Inferior parietal cortex (tissue), 1 donor: Measurements from ENCODE around the gene CREB5.

ENCODE experiments used
- DNase-seq: peaks from one replicate; pipeline ENCODE4 v3.0.0-alpha.2; 2016; ENCODE audit errors: extremely low spot score

Gene CREB5

DNA sequence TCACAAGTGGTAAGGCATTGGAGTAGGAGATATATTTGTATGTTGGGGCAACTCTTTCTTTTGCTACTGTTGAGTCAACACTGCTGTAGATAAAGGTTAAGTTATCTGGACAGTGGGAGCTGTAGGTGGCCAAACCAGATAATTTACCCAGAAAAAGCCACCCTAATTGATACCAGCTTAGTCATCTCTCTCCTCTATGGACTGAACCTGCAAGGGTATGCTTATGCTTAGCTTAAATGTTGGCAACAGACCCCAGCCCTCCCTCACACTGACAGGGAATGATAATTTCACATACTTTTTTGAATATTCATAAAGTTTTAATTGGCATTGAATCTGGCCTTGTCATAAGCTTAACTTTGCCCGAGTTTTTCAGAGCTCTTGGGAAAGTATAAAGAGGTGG lies 66.3 kb downstream of the CREB5 start:
- DNase-seq: no peak

DNA sequence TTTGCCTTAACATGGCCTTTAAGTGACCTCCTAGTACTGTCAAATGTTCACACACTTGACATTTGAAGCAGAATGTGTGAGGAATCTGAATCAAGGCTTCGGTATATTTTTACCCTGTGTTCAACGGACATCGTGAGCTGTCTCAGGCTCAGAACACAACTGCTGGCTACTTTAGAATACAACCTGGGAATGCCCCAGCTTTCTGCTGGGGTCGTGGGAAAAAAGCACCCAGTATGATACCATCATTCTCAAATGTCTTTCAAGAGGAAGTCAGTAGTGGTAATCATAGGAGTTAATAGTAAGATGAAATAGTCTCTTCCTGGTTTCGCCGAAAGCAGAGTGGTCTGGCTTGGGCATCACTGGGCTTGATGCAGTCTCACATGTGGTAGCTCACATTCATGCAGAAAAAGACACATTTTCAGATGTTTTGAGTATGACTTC lies 67.2 kb downstream of the CREB5 start:
- DNase-seq: no peak

- DNase-seq: no peak
Measured at GRCh38 chr7:28480595-28480994, 68.3 kb downstream of the CREB5 start.

DNA sequence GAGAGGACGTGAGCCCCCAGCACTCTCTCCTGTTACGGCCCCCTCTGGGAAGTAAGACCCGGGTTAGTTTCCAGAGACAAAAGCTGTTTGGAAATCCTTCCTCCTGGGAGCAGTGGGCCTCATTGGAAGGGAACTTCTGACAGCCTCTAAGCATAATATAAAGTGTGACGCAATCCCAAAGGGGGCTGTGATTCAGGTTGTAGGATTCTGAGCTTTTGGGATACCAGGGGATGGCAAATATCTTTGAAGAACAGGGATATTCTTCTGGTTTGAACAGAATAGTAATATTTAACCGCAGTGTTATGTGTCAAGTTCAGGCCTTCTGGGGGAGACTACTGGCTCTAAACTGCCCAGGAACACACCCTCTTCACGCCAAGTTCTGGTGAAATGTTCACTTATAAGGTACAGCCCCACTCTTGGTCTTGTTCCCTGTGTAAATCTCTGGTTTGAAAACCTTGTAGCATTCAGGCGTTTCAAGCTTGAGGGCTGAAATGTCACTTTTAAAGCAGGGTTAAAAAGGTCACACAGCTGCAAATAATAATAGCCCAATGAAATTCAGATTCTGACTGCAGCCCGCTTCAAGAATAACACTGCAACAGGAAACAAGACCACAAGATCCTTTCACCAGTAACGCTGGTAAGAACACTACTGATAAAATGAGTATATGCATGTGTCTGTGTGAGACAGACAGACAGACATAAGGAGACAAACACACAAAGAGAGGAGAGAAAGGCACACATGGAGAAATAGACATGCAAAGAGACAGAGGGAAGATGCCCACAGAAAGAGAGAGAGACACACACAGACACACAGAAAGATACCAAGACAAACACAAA lies 69.0 kb downstream of the CREB5 start:
- DNase-seq: no peak

DNA sequence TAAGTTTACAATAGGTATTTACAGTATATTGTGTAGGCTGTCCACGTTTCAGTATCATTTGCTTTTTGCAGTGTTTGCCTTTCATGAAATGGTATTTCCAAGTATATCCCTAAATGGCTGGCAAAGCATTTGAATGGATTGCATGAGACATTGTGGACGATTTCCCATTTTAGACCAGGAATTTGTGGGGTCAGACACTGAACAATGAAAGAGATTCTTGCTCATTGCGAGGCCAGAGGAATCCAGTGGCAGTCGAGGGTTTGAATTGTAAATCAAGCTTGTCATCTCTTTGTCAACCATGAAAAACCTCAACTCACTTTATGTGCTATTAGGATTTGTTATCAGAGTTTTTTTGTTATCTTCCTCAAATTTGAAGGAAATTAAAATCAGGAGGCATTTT lies 70.8 kb downstream of the CREB5 start:
- DNase-seq: no peak

DNA sequence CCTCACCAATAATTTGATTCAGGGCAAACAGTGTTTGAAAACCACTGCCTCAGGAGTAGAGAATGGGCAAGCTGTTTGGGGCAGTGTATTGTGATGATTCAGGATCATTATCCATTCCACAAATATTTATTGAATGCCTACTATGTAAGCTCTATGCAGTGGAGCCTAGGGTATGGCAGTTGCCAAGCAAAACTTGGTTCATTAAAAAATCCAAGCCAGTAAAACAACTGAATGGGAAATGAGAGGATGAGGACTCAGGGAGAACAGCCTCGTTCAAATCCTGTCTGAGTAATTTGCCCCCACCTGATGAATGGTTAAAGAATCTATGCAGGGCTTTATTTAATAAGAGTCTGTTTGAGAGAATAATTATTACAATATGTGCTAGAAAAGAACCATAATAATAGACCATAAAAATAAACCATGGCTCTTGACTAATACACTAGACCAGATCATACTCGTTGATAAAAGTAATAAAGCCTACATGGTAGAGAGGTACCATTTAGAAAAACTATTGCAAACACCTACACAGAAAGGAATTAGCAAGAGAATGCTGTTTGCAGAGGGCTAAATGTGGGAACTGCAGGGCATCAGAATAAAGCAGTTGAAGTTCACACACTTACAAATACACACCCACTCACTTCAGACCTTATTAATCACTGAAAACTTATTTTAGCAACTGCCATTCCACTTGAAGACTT lies 71.7 kb downstream of the CREB5 start:
- no peak for DNase-seq

- DNase-seq: no peak
Measured at GRCh38 chr7:28484606-28484935, 72.3 kb downstream of the CREB5 start.

GRCh38 chr7:28487487-28487886 lies 75.2 kb downstream of the CREB5 start:
- no peak for DNase-seq

DNA sequence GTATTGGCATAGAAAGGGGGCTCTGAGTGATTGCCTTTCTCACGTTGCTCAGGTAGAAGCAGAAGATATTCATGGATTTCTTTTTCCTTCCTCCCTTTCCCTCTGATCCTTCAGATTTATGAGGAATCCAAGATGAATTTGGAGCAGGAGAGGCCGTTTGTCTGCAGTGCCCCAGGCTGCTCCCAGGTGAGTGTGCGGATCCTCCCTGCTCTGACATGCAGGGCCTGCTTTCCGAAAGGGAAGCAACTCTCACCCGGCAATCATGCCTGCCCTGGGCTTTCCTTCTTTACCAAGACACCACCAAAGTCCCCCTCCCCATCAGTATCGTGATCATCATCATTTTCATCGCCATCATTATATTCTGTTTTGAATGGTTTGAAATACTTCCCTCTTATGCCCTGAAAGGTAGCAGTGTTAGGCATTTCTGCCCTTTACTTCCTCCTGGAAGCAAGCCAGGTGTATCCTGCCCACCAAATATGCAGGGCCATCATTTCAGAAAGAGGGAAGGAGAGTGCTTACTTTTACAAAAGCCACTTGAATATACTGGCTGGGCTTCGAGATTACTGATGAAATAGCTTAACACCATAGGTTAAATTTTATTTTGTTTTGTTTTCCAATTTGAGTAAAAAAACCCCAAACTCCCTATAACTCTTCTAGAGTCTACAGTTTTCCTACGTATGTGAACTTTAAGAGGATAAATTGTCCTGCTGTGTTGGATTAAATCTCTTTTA lies 75.9 kb downstream of the CREB5 start:
- DNase-seq: no peak

DNA sequence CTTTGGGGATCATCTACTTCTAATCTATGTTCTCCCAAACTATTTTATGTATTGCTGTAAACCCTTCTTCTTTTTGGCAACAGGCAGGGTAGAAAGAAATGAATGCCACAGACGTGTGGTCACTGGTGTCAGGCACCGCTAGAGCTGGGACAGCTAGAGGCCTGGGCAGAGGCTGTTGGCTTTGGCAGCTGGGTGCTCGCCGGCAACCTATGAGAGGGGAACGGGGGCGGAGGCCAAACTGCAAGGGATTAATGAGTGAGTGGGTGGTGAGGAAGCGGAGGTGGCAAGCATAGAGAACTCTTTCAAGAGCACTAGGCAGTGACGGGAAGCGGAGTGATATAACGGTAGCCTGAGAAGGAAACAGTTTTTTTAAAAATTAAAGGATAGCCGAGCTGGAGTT lies 78.5 kb downstream of the CREB5 start:
- DNase-seq: no peak

DNA sequence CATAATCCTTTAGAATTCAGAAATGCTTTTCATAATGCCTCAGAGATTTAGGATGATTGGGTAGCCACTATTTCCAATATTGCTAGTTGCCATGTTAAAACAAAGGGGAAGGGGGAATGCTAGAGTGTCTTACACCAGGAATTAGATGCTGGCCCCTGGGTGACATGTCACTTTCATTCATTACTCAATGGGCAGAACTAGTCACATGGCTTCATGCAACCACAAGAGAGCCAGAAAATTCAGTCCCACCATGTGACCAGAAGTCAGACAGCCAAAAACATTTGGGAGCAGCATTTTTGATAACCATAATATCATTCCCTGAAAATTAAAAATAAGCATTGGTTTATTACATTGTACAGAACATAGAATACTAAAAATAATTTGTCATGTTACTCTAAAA lies 81.2 kb downstream of the CREB5 start:
- DNase-seq: no peak

GRCh38 chr7:28497009-28497408 lies 84.7 kb downstream of the CREB5 start:
- no peak for DNase-seq

GRCh38 chr7:28498636-28499035 lies 86.3 kb downstream of the CREB5 start:
- DNase-seq: no peak

- no peak for DNase-seq
Measured at GRCh38 chr7:28500138-28500537, 87.8 kb downstream of the CREB5 start.

- no peak for DNase-seq
Measured at GRCh38 chr7:28502408-28502807, 90.1 kb downstream of the CREB5 start.

- DNase-seq: no peak
Measured at GRCh38 chr7:28503396-28503795, 91.1 kb downstream of the CREB5 start.

DNA sequence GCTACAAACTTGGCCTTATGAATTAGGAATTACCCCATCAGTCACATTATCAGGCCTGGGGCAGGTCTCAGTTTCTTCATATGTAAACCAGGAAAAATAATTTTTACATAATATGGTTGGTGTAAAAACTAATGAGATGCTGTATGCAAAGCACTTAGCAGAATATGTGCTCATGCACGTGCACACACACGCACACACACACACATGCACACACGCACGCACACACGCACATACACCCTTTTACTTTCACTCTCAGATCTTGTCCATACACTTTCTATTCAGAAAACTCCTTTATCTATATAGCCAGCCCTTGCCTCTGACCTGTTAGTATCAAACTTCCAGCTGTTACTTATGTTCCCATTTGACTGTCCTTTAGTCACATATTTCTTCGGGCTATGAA lies 92.7 kb downstream of the CREB5 start:
- DNase-seq: no peak

- DNase-seq: no peak
Measured at GRCh38 chr7:28505867-28506266, 93.5 kb downstream of the CREB5 start.

GRCh38 chr7:28507525-28508282 lies 95.4 kb downstream of the CREB5 start:
- DNase-seq: no peak

DNA sequence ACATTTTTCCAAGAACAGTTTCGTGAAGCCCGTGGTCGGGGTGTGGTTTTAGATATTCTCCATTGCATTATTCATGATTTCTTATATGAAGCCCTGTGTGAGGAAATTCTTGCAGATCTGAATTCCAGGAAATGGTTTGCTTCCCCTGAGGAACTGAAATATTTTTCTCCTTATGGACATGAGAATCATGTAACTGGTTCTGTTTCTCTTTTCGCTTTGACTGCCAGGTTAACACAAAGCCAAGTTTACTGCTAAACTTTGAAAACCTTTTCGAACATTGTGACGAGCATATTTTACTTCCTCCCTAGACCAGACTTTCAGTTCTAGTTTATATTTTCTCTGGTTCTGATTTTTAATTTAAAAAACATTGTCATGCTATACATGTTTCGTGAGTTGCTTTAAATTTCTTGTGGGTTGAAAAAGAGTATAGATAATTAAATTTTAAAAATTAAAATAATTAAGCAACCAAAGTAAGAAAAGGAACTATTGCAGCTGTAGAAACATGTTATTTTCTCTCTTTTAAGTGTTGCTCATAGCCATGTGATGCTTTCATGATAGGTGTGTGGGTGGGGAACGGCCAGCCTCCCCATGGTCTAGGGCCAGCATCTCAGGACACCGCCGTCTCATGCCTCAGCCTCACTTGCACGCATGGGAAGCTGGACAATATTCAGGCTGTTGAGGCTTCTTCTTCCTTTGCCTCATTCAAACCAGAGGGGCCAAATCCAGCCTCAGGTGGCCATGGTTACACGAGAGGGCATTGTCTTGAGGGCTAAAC lies 97.1 kb downstream of the CREB5 start:
- no peak for DNase-seq

DNA sequence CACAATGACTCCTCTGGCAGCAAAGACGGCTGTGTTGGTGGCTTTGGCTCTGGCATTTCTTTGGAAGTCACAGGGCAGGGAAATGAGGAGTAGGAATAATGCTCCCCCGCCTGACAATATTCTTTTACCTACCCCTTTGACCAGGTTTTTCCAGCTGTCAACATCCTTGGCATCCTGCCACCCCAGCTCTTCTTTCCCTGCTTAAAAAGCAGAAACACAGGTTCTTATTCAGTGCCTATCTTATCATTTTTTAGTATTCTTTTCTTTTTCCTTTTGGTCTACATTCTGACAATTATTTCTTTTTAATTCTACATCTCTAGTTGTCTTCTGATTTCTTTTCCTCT lies 97.7 kb downstream of the CREB5 start:
- no peak for DNase-seq
